ENCODE data around the gene WDR88. TPM values are rescaled to one million over a fixed set of nuclear protein-coding genes. Genes with fewer than 3 reads are reported as not detected.

Gene WDR88
- total RNA-seq, 1 experiment from 2014 or later, result 0.28 TPM

DNA sequence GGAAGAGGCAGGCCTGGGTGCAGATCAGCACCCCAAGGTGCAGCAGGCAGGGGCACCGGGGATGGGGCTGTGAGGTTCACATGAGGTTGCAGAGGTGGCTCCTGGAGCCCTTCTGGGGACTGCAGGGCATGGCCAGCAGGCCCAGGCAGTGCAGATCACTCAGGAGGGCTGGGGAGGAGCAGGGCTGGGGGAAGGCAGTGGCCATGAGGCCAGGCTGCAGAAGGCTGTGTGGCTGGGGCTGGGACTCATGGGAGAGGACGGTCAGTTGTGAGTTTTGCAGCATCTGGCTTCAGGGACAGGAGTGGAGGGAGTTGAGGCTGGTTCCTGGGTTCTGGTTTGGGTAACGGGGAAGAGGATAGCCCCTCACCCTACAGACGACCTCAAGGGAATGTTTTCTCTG lies 7.3 kb downstream of the WDR88 start:
- Mint-ChIP-seq H3K36me3 (no peaks in the 10 kb centered on the region), H3K4me1 (peaks cover 11% of the 10 kb centered on the region), H3K27me3 (ENCODE audit: low read depth) (no peaks in the 10 kb centered on the region; the same call in 1 of the 2 replicates), H3K27ac (no peak overlapping the region), H3K4me3 (no peak overlapping the region), H3K9me3 (no peaks in the 10 kb centered on the region)
- POLR2A ChIA-PET, result no interaction called here
- CTCF ChIA-PET, result interaction anchor here (3.9 kb wide), 1 partner anchor 45 kb away, joined by 17 read pairs; no protein-coding TSS in a partner anchor
- TF ChIP-seq, protein P1, sequence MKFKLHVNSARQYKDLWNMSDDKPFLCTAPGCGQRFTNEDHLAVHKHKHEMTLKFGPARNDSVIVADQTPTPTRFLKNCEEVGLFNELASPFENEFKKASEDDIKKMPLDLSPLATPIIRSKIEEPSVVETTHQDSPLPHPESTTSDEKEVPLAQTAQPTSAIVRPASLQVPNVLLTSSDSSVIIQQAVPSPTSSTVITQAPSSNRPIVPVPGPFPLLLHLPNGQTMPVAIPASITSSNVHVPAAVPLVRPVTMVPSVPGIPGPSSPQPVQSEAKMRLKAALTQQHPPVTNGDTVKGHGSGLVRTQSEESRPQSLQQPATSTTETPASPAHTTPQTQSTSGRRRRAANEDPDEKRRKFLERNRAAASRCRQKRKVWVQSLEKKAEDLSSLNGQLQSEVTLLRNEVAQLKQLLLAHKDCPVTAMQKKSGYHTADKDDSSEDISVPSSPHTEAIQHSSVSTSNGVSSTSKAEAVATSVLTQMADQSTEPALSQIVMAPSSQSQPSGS (CRISPR knock-in tag; IDR thresholded peaks at IDR 0.05; ENCODE audit: borderline replicate concordance, low read depth), result no peak
- TF ChIP-seq ZNF281 (CRISPR knock-in tag; IDR thresholded peaks at IDR 0.05), result no peak
- TF ChIP-seq, protein P2, sequence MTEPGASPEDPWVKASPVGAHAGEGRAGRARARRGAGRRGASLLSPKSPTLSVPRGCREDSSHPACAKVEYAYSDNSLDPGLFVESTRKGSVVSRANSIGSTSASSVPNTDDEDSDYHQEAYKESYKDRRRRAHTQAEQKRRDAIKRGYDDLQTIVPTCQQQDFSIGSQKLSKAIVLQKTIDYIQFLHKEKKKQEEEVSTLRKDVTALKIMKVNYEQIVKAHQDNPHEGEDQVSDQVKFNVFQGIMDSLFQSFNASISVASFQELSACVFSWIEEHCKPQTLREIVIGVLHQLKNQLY (CRISPR knock-in tag; IDR thresholded peaks at IDR 0.05), result no peak
- TF ChIP-seq CREM (CRISPR knock-in tag; IDR thresholded peaks at IDR 0.05), result no peak
- TF ChIP-seq, protein P3, sequence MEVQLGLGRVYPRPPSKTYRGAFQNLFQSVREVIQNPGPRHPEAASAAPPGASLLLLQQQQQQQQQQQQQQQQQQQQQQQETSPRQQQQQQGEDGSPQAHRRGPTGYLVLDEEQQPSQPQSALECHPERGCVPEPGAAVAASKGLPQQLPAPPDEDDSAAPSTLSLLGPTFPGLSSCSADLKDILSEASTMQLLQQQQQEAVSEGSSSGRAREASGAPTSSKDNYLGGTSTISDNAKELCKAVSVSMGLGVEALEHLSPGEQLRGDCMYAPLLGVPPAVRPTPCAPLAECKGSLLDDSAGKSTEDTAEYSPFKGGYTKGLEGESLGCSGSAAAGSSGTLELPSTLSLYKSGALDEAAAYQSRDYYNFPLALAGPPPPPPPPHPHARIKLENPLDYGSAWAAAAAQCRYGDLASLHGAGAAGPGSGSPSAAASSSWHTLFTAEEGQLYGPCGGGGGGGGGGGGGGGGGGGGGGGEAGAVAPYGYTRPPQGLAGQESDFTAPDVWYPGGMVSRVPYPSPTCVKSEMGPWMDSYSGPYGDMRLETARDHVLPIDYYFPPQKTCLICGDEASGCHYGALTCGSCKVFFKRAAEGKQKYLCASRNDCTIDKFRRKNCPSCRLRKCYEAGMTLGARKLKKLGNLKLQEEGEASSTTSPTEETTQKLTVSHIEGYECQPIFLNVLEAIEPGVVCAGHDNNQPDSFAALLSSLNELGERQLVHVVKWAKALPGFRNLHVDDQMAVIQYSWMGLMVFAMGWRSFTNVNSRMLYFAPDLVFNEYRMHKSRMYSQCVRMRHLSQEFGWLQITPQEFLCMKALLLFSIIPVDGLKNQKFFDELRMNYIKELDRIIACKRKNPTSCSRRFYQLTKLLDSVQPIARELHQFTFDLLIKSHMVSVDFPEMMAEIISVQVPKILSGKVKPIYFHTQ (CRISPR knock-in tag; IDR thresholded peaks at IDR 0.05), result no peak
- TF ChIP-seq MYBL2 (CRISPR knock-in tag; IDR thresholded peaks at IDR 0.05), result no peak
- TF ChIP-seq TEAD4 (CRISPR knock-in tag; IDR thresholded peaks at IDR 0.05), result no peak
- TF ChIP-seq CBFB (CRISPR knock-in tag; IDR thresholded peaks at IDR 0.05; ENCODE audit: low read depth), result no peak
- TF ChIP-seq, protein P4, sequence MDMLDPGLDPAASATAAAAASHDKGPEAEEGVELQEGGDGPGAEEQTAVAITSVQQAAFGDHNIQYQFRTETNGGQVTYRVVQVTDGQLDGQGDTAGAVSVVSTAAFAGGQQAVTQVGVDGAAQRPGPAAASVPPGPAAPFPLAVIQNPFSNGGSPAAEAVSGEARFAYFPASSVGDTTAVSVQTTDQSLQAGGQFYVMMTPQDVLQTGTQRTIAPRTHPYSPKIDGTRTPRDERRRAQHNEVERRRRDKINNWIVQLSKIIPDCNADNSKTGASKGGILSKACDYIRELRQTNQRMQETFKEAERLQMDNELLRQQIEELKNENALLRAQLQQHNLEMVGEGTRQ (CRISPR knock-in tag; IDR thresholded peaks at IDR 0.05), result no peak
- TF ChIP-seq ATF1 (CRISPR knock-in tag; IDR thresholded peaks at IDR 0.05), result no peak
- no peak for TF ChIP-seq NR2C2 (CRISPR knock-in tag; IDR thresholded peaks at IDR 0.05)
- no peak for TF ChIP-seq ZNF416 (CRISPR knock-in tag; IDR thresholded peaks at IDR 0.05)
- TF ChIP-seq, protein P5, sequence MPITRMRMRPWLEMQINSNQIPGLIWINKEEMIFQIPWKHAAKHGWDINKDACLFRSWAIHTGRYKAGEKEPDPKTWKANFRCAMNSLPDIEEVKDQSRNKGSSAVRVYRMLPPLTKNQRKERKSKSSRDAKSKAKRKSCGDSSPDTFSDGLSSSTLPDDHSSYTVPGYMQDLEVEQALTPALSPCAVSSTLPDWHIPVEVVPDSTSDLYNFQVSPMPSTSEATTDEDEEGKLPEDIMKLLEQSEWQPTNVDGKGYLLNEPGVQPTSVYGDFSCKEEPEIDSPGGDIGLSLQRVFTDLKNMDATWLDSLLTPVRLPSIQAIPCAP (CRISPR knock-in tag; IDR thresholded peaks at IDR 0.05), result no peak
- TF ChIP-seq, protein P6, sequence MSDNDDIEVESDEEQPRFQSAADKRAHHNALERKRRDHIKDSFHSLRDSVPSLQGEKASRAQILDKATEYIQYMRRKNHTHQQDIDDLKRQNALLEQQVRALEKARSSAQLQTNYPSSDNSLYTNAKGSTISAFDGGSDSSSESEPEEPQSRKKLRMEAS (CRISPR knock-in tag; IDR thresholded peaks at IDR 0.05), result no peak
- TF ChIP-seq PRDM15 (CRISPR knock-in tag; IDR thresholded peaks at IDR 0.05), result no peak
- no peak for TF ChIP-seq STAT6 (CRISPR knock-in tag; conservative IDR thresholded peaks at IDR 0.05; ENCODE audit: low read depth)
- TF ChIP-seq ZMAT4 (CRISPR knock-in tag; IDR thresholded peaks at IDR 0.05), result no peak
- no peak for TF ChIP-seq NFE2L1 (CRISPR knock-in tag; IDR thresholded peaks at IDR 0.05)
- TF ChIP-seq FOXJ3 (CRISPR knock-in tag; IDR thresholded peaks at IDR 0.05; ENCODE audit: borderline replicate concordance), result no peak
- DNase-seq (ENCODE audit: low spot score) (no peak), ATAC-seq (no peak)

Measured in WTC11 (cell line).